ENCODE results near the gene TNS3.

The TNS3 gene

DNA sequence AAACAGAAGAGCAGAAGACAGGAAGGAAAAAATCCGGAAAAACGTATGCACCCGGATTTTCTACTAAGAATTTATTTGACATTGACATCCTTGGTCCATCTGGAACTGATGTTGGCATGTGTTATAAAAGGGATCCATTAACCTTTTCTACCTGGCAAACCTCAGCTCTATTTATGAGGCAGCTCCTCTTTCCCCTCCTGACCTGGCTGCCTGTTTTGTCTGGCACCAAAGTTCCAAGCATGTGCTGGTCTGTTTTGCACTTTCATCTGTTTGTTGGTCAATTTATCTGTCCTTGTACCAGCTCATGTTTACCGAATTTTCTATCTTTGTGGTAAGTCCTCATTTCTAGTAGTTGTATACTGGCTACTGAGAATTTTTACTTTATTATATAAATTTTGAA lies 258.0 kb downstream of the TNS3 start:
- Mint-ChIP-seq H3K27ac (no peak overlapping the region), H3K36me3 (no peaks in the 10 kb centered on the region), H3K27me3 (no peaks in the 10 kb centered on the region), H3K9me3 (peaks cover 2% of the 10 kb centered on the region), H3K4me1 (no peaks in the 10 kb centered on the region), H3K4me3 (no peak overlapping the region)
- no peak for DNase-seq
- CTCF ChIA-PET, result interaction anchor here (1.2 kb wide), 1 partner anchor 58 kb away, joined by 3 read pairs; no protein-coding TSS in a partner anchor

DNA sequence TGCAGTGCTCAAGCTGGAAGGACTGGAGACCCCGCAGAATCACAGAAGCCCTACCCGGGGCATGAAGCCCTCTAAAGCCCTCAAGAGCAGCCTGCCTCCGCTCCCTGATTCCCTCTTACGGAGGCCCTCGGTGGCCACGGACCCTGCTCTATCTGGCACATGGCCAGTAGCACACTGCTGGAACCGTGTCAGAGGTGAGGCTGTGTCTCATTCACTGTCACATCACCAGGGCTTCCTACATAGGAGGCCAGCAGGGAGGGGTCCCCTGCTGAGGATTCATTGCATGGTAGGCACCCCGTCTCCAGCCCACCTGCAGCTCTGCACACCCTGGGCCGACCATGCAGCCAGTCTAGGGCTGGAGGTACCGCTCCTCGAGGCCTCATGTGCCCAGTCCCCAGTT lies 259.2 kb downstream of the TNS3 start:
- CTCF ChIA-PET, result no interaction called here

DNA sequence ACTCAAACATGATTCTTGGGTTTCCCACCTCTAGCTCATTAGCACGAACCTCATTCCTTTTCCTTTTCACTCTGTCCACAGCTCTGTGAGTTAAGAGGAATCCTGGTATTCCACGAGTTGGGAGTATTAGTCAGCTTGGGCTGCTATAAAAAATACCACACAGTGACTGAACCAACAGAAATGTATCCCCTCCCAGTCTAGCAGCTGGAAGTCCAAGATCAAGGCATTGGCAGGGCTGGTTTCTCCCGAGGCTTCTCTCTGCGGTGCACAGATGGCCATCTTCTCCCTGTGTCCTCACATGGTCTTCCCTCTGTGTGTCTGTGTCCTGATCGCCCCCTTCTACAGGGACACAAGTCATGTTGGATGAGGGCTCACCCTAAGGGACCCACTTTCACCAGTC lies 261.6 kb downstream of the TNS3 start:
- Mint-ChIP-seq H3K27me3 (no peaks in the 10 kb centered on the region), H3K27ac (no peak overlapping the region), H3K9me3 (peaks cover 2% of the 10 kb centered on the region), H3K36me3 (no peaks in the 10 kb centered on the region), H3K4me1 (no peaks in the 10 kb centered on the region), H3K4me3 (no peak overlapping the region)
- DNase-seq, result no peak
- CTCF ChIA-PET, result no interaction called here

More for the DNA sequence above, 259.2 kb downstream of the TNS3 start:
- Mint-ChIP-seq H3K36me3 (no peaks in the 10 kb centered on the region), H3K4me3 (no peak overlapping the region), H3K27me3 (no peaks in the 10 kb centered on the region), H3K4me1 (no peaks in the 10 kb centered on the region), H3K27ac (no peak overlapping the region), H3K9me3 (no peaks in the 10 kb centered on the region)
- no peak for DNase-seq

DNA sequence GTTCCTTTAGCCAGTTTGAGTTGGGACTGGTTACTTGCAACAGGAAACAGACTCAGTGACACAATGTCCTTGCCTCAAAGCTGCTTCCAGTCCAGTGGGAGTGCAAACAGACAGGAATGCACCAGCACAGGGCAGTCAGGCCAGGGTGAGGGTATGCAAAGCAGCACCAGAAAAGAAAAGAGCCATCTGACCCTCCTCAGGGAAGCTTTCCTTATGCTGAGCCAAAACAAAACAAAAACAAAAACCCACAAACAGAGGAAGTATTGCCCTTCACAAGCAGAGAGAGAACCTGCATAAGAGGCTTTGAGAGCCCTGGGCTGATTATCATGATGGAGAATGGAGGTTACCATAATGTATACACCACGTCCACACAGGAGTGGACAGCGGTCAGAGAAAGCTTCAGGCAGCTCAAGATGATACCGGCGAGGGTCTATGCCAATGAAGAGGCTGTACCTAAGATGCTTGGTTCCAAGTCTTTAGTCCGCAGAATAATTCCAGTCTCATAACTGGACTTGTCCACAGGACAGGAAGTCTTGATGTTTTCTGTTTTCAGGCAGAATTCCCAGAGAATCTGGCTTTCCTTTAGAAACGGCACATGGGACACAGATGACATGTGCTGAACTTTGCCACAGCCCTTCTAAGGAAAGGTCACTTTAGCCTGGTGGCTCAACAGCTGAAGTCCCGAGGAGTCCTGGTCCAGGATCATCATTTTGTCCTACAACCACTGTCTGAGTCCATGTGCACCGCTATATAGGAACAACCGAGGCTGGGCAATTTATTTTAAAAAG lies 263.3 kb downstream of the TNS3 start:
- no peak overlapping the region for H3K4me3 Mint-ChIP-seq
- DNase-seq, result no peak
- H3K27ac Mint-ChIP-seq, result no peak overlapping the region
- CTCF ChIA-PET, result no interaction called here
- no peaks in the 10 kb centered on the region for H3K27me3 Mint-ChIP-seq
- H3K9me3 Mint-ChIP-seq, result peaks cover 3% of the 10 kb centered on the region
- no peaks in the 10 kb centered on the region for H3K36me3 Mint-ChIP-seq
- no peaks in the 10 kb centered on the region for H3K4me1 Mint-ChIP-seq

DNA sequence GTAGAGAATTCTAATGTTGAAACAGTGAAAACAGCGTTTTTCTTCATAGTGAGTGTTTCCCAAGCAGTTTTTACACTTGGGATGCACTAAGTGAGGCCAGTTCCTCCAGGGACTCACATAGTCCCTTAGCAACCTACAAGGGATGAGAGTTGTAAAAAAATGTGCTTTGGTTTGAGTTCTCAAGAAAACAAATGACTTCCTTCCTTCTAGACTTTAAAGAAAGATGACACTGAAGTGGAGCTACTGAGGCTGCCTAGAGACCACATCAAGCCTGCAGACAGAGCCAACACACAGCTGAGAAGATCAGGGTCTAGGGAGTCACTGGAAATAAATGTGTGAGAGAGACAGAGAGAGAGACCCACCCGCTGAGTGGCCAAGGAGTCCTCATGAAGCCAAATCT lies 264.4 kb downstream of the TNS3 start:
- CTCF ChIA-PET, result no interaction called here
- no peak overlapping the region for H3K27ac Mint-ChIP-seq
- H3K9me3 Mint-ChIP-seq, result peaks cover 3% of the 10 kb centered on the region
- H3K36me3 Mint-ChIP-seq, result no peaks in the 10 kb centered on the region
- no peak for DNase-seq
- no peaks in the 10 kb centered on the region for H3K4me1 Mint-ChIP-seq
- H3K27me3 Mint-ChIP-seq, result no peaks in the 10 kb centered on the region
- no peak overlapping the region for H3K4me3 Mint-ChIP-seq

DNA sequence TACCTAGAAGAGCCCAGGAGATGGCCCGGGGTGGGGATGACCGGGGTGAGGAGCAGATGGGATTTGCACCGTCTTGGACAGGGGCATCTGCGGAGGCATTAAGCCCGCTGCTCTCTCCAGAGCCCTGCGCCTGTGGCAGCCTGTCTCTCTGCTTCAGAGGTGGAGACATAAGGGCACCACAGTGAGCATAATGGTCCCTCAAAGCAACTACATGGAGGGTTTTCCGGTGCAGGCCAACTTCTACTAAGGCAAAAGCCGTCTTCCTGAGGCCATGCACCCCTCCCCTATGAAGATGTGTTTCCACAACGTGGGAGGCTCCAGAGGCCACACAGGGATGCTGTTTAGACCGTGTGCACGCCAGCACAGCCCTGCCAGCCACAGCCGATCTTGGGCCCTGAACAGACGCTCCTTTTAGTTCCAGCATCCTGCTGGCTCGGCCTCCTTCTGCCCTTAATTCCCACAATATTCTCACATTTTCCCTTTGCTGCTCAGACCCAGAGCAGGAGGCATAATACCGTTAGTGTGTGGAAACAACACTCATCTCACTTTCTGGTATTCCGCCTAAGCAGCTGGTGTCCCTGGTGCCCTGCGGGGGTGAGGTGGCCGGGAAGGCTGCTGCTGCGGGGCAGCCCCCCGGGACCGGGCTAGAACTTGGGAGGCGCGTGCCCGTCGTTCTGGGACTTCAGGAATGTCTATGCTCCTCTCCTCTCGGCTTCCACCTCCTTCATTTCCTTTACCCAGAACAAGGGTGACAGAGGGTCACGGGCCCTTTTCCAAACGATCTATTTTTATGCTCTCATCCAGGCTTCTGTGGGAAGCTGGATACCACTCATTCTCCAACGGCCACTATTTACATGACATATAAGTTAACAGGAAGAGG lies 266.9 kb downstream of the TNS3 start:
- Mint-ChIP-seq H3K9me3 (peaks cover 6% of the 10 kb centered on the region), H3K36me3 (no peaks in the 10 kb centered on the region), H3K27ac (no peak overlapping the region), H3K4me1 (no peaks in the 10 kb centered on the region), H3K4me3 (no peak overlapping the region), H3K27me3 (no peaks in the 10 kb centered on the region)
- DNase-seq, result no peak
- CTCF ChIA-PET, result no interaction called here

DNA sequence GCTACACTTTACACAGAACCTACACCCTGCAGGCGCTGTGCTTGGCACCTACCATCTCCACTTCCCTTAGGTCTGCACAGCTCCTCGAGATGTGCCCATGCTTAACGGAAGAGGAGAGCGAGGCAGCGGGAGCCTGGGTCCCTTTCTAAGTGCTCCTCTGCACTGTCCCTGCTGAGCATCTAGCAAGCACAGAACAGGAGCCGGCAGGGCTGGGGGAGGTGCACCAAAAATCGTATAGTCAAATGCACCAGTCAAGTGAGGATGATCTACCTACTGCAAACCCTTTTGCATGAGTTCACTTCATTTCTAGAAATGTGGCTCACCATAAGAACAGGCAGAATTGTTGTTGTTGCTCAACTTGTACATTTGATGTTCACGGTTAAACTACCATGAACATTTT lies 267.7 kb downstream of the TNS3 start:
- Mint-ChIP-seq H3K9me3 (peaks cover 6% of the 10 kb centered on the region), H3K27ac (no peak overlapping the region), H3K27me3 (no peaks in the 10 kb centered on the region), H3K4me1 (no peaks in the 10 kb centered on the region), H3K36me3 (no peaks in the 10 kb centered on the region), H3K4me3 (no peak overlapping the region)
- CTCF ChIA-PET, result no interaction called here
- DNase-seq, result no peak

DNA sequence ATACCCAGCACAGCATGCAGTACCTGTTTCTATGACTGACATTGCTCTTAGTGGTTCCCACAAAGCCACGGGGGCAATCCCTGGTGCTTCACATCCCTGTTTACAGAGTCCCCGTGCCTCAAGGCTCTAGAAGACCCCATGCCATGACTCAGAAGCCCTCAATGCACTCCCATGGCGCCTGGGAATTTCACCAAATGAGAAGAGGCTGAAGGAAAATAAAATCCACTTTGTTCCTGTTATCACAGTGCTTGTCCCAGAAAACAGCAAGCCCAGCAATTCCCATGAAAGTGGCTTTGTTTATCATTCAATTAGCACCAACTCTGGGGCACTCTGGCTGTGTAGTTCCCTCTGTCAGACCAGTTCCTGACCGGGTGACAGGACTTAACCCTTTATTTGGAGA lies 268.3 kb downstream of the TNS3 start:
- no peaks in the 10 kb centered on the region for H3K27me3 Mint-ChIP-seq
- CTCF ChIA-PET, result no interaction called here
- DNase-seq, result no peak
- H3K9me3 Mint-ChIP-seq, result peaks cover 6% of the 10 kb centered on the region
- no peak overlapping the region for H3K27ac Mint-ChIP-seq
- H3K4me3 Mint-ChIP-seq, result no peak overlapping the region
- no peaks in the 10 kb centered on the region for H3K36me3 Mint-ChIP-seq
- H3K4me1 Mint-ChIP-seq, result no peaks in the 10 kb centered on the region

DNA sequence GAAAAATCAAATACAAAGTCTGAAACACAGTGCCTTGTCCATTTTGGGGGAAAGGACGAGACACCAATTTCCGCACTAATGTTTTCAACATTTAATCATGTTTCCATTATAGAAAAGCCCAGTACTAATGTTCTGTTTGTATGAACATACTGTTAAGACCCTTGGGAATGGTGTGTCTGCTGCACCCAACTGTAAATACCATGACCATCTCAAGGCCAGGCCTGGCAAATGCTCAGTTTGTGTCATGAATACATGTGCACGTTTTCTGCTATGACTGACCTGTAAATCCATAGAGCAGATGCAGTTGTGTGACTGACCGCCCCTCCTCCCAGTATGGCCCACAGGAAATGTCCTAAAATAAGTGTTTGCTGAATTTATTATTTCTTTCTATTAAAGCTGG lies 270.0 kb downstream of the TNS3 start:
- DNase-seq, result no peak
- peaks cover 6% of the 10 kb centered on the region for H3K9me3 Mint-ChIP-seq
- no peak overlapping the region for H3K4me3 Mint-ChIP-seq
- H3K27ac Mint-ChIP-seq, result no peak overlapping the region
- CTCF ChIA-PET, result no interaction called here
- H3K4me1 Mint-ChIP-seq, result no peaks in the 10 kb centered on the region
- H3K36me3 Mint-ChIP-seq, result no peaks in the 10 kb centered on the region
- no peaks in the 10 kb centered on the region for H3K27me3 Mint-ChIP-seq

DNA sequence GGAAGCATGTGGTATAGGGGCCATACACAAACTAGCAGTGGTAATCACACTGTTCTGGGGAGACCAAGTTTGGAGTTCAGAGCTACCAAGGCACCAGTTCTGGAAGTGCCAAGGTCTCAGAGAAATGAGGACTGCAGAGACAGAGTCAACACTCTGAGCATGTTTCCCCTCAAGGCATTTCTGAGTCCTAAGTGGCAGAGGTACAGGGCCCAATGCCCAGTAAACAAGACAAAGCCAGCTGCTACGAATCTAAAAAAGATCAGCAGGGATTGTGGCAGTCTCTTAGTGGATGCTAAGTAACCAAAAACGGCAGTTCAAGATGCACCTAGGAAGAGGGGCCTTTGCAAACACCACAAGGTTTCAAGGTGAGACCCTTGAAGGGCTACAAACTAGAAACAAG lies 271.9 kb downstream of the TNS3 start:
- CTCF ChIA-PET, result no interaction called here
- Mint-ChIP-seq H3K4me1 (no peaks in the 10 kb centered on the region), H3K27ac (no peak overlapping the region), H3K9me3 (peaks cover 3% of the 10 kb centered on the region), H3K27me3 (no peaks in the 10 kb centered on the region), H3K36me3 (no peaks in the 10 kb centered on the region), H3K4me3 (no peak overlapping the region)
- no peak for DNase-seq

DNA sequence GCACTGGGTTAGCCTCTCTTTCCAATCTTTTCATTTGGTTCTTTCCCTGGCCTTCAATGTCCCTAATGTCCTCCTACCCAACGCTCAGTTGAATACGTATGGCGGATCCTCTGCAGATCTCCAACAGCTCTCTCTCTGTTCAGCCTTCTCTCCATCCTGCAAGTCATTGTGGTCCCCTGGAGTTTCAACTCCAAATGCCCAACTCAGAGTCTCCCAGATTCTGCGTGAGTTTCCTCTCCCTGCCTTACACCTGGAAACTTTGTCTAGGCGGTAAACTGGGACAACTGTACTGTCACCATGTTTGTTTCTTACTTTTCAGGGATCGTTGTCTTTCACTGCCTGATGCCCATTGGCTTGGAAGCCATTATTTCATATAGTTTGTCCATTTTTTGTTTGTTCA lies 273.1 kb downstream of the TNS3 start:
- Mint-ChIP-seq H3K4me1 (no peaks in the 10 kb centered on the region), H3K36me3 (no peaks in the 10 kb centered on the region), H3K4me3 (no peak overlapping the region), H3K9me3 (peaks cover 3% of the 10 kb centered on the region), H3K27ac (no peak overlapping the region), H3K27me3 (no peaks in the 10 kb centered on the region)
- no peak for DNase-seq
- CTCF ChIA-PET, result no interaction called here

DNA sequence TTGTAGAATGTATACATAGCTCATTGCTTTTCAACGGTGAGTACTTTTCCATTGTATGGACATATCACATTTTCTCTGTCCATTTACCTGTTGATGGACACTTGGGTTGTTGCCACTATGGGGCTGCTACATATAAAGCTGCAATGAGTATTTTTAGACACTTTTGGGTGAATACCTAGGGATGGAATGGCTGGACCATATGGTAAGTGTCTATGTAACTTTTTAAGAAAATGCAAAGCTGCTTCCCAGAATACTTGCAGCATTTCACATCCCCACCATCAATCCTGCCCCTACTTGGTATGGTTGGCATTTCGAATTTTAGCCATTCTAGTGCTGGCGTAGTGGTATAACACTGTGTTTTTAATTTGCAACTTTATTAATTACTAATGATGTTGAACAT lies 274.6 kb downstream of the TNS3 start:
- Mint-ChIP-seq H3K27me3 (no peaks in the 10 kb centered on the region), H3K27ac (no peak overlapping the region), H3K36me3 (no peaks in the 10 kb centered on the region), H3K9me3 (peaks cover 3% of the 10 kb centered on the region), H3K4me3 (no peak overlapping the region), H3K4me1 (no peaks in the 10 kb centered on the region)
- no peak for DNase-seq
- CTCF ChIA-PET, result no interaction called here

DNA sequence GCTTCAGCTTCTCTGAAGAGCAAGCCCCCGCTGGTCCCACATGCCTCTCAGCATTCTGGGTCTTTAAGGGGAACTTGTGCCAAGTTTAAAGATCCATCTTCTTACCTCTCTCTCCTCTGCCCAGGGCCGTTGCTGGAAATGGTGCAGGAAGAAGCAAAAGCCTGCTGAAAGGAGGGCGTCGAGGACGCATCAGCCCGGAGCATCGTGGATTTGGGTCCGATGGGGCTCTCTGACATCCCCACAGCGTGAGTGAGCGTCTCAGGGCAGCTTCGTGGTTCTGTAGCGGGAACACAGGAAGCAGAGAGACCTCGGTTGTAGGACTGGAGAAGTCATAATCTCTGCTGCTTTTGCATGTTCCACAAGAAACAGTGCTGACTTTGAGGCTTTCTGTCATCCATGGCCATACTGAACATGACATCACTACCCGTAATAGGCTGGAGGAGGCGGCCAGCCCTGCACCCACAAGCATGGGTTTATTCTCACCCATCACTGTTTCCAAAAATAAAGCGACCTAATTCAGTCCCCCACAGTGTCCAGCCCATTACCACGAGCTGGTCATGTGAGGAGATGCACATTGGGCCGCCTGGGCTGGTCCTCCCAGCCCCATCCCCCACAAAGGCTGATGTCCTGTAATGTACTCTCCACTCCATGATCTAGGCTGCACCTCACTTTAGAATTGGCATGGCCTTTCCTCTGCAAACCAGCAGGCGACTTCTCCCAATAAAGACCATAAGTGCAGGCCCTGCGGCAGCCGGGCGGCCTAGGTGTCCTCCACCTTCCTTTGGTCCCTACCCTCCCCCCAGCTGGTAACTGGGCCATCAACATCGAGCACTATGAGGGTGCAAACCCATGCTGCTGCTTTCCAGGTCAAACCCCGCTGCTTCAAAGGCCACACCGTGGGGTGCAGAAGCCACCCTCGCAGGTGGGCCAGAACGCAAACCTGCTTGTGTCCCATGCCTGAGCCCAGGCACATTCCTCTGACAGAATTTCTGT lies 276.9 kb downstream of the TNS3 start:
- CTCF ChIA-PET, result no interaction called here
- H3K27me3 Mint-ChIP-seq, result no peaks in the 10 kb centered on the region
- no peak for DNase-seq
- no peak overlapping the region for H3K27ac Mint-ChIP-seq
- H3K4me1 Mint-ChIP-seq, result no peaks in the 10 kb centered on the region
- H3K36me3 Mint-ChIP-seq, result no peaks in the 10 kb centered on the region
- H3K9me3 Mint-ChIP-seq, result no peaks in the 10 kb centered on the region
- no peak overlapping the region for H3K4me3 Mint-ChIP-seq

DNA sequence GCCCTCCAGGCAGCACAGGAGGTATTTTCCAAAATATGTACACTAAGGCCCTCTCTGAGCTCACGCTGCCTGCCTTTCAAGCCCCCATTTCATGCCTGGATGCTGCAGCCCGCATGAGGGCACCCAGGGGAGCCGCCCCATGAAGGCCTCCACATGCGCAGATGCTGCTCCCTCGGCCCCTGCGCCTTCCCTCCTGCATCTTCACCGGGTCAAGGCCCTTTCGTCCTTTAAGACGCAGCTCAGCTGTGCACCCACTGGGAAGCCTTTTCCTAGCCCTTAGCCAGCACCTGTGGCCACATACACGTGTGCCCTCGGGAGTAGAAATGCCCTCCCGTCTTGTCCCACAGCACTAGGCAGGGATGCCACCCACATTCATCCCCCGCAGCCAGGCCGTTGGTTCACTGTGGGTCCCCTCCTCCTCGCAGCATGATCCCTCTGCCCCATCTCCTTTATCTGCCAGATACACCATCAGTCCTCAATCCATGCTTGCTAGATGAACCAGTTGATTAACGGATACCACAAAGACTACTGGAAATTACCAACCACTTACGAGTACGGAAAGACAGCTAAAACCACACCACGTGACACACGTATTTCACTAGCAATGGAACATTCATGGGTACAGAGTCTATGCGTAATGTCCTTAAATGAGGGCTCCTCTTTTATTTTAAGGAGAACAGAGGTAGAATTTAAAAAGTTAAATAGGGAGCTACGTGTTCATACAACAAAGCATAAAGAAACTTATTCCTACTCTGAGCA lies 278.0 kb downstream of the TNS3 start:
- no peaks in the 10 kb centered on the region for H3K27me3 Mint-ChIP-seq
- H3K4me3 Mint-ChIP-seq, result no peak overlapping the region
- H3K36me3 Mint-ChIP-seq, result no peaks in the 10 kb centered on the region
- no peak for DNase-seq
- CTCF ChIA-PET, result no interaction called here
- no peaks in the 10 kb centered on the region for H3K9me3 Mint-ChIP-seq
- H3K27ac Mint-ChIP-seq, result no peak overlapping the region
- H3K4me1 Mint-ChIP-seq, result no peaks in the 10 kb centered on the region
